Skin of body (tissue), 2 donors: ENCODE results near the gene SLC2A14. TPM values are rescaled to one million over a fixed set of nuclear protein-coding genes. Genes with fewer than 3 reads are reported as not detected.
"Not testable (repeated sequence)": the region's sequence is repeated elsewhere in the genome, so short reads cannot be mapped to it uniquely, and the experiment has no call there.

Experiments
- DNase-seq: peaks from one replicate; lab custom pipeline; 2025; lab: John Stamatoyannopoulos, UW
- total RNA-seq: library from RNA; depleted of rRNA; stranded (reverse); fragments of >200 nt; gene quantifications from one replicate; pipeline ENCODE4 v1.2.3, GENCODE V29; 2014

The SLC2A14 gene
- total RNA-seq, 1 donor from 2014 or later: not detected

DNA sequence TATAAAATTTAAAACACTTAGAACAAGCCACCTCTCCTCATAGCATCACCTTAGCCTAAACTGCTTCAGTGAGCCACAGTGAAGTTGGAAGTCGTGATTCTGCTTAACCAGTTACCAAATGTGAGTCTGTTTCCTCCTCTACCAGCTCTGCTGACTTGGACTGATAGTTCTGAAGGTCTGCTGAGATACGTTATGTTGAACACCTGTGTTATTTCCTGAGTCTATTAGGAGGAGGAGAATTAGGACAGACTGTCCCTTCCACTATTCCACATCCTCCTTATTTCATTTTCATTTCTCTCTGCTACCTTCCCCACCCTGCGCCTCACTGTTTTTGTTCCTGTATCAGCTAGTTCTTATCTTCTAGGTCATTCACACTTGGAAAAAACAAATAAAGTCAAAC, 2.4 kb downstream of the SLC2A14 start:
- no peak for DNase-seq

GRCh38 chr12:7869137-7869536, 3.6 kb downstream of the SLC2A14 start:
- DNase-seq: no peak

DNA sequence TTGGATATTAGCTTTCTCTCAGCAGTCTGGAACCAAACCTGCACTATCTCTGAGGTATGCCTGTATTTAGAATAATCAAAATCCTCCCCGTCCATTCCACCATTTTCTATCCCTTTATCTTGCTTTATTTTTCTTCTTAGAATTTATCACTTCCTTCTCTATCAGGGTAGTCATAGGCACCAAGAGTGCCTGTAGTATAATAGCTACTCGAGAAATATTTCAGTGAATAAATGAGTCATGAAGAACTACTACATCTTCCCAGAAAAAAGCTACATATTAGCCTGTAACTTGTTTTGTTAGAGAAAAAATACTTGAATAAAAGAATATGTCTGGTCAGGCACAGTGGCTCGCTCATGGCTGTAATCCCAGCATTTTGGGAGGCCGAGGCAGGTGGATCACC, 4.3 kb downstream of the SLC2A14 start:
- no peak for DNase-seq

GRCh38 chr12:7864601-7865150, 8.0 kb downstream of the SLC2A14 start:
- DNase-seq: no peak

- not testable (repeated sequence) for DNase-seq
Observed at GRCh38 chr12:7862814-7863348, 9.8 kb downstream of the SLC2A14 start.

DNA sequence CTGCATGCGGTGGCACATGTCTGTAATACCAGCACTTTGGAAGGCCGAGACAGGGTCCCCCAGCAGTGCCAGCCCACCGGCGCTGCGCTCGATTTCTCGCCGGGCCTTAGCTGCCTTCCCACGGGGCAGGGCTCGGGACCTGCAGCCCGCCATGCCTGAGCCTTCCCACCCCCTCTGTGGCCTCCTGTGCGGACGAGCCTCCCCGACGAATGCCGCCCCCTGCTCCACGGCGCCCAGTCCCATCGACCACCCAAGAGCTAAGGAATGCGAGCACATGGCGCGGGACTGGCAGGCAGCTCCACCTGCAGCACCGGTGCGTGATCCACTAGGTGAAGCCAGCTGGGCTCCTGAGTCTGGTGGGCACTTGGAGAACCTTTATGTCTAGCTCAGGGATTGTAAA, 10.4 kb downstream of the SLC2A14 start:
- not testable (repeated sequence) for DNase-seq

DNA sequence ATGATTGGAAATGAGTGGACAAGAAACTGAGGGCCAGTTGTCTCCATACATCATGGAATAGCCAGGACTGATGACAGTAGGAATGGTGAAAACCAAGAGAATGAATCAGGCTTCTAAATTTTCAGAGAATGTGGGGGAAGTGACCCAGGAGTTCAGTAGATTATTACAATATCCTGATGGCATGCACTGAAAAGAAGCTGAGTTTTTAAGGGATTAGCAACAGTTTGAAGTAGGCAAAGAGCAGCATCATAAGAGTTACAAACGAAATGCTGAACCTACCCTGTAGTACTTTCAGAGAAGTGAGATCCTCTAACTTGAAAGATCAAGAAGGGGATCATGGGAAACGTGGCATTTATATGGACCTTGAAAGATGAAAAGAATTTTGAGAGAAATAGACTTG, 13.2 kb downstream of the SLC2A14 start:
- no peak for DNase-seq

GRCh38 chr12:7857971-7858370, 14.7 kb downstream of the SLC2A14 start:
- DNase-seq: no peak

DNA sequence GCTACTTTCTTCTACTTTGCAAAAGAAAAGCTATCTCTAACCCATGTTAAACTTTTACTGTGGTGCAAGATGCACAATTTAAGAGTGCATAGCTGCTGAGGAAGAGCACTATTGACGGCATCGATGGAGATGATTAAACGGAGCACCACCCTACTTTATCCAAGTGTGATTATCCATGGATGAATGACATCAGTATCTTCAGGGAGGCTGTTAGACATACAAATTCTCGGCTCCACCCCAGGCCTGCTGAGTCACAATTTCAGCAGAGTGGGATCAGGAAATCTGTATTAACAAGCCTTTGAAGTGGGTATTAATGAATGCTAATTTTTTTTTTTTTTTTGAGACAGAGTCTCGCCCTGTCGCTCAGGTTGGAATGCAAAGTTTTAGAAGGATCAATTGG, 16.2 kb downstream of the SLC2A14 start:
- no peak for DNase-seq

DNA sequence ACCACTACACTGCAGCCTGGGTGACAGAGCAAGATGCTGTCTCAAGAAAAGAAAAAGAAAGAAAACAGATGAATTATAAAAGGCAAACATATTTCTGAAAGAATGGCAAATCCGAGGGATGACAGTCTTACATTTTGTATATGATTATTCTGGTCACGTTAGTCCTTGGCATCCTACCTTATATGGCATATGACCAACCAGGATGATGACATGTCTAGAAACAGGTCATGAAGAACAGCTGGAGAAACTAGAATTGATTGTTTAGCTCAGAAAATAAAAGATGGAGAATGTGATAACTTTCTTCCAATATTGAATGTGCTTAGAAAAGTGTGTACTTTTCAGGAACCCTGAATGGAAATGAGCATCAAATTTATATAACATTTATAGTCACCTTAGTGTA, 19.2 kb downstream of the SLC2A14 start:
- DNase-seq: no peak

- not testable (repeated sequence) for DNase-seq
Observed at GRCh38 chr12:7851622-7852081, 21.1 kb downstream of the SLC2A14 start.

DNA sequence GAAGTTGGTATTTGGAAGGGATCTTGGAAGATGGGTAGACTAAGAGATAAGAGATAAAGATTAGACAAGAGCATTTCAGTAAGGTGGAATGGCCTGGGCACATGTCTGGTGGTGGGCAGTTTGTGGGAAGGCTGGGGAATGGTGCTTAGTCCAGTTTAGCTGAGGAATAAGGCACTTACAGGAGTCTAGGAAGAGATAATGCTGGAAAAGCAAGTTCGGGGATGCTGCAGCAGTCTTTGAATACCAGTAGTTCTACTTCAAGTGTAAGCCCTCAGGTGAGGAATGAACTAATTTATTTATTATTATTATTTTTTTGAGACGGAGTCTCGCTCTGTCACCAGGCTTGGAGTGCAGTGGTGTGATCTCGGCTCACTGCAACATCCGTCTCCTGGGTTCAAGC, 22.6 kb downstream of the SLC2A14 start:
- DNase-seq: not testable (repeated sequence)

GRCh38 chr12:7848098-7848422, 24.7 kb downstream of the SLC2A14 start:
- DNase-seq: not testable (repeated sequence)

- DNase-seq: not testable (repeated sequence)
Observed at GRCh38 chr12:7847226-7848097, 25.3 kb downstream of the SLC2A14 start.

GRCh38 chr12:7844116-7844515, 28.6 kb downstream of the SLC2A14 start:
- DNase-seq: no peak

DNA sequence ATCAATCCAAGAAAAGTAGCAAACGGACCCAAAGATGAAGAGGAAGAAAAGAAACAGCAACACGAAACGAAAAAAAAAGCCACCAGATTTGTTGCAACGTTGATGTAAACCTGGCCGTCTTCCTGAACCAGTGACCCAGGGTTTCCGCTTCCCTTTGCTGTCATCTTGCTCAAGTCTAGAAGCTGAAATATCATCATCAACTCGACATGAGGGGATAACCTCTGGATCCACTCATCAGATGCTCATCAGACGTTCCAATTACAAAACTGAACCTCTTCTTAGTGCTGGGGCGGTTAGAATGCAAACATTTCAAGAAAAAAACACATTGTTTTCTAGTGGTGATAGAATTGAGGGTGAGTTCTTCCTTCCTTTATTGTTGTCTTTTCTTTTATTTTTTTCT, 29.1 kb downstream of the SLC2A14 start:
- not testable (repeated sequence) for DNase-seq

DNA sequence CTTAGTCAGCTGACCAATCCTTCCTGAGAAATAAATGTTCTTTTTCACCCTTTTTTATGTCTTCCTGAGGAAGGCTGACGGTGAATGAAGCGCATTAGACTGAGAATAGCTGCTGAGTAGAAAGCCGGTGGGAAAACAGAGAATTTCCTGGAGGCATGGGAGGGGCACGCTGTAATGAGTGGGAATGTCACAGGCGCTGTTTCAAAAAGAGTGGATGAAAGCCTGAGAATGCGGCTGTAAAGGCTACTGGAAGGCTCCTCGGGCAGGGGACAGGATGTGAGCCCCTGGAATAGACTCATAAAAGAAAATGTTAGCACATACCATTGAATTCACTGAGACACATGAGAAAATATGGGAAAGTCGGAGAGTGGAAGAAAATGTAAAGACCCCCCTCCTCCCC, 29.6 kb downstream of the SLC2A14 start:
- DNase-seq: not testable (repeated sequence)

DNA sequence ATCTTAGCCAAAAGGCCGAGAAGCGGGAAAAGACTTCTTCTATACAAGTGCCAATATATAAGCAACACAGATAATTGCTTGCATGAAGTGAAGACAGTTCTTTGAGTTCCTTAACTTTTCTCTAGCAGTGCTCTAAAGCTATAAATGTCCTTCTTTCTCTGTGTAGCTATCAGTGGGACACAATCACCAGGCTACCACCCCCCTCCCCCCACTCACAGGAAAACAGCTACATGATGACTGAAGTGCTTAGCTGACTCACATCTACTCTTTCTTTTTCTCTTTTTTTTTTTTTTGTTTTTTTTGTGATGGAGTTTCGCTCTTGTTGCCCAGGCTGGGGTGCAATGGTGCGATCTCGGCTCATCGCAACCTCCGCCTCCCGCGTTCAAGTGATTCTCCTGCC, 30.3 kb downstream of the SLC2A14 start:
- DNase-seq: not testable (repeated sequence)

- DNase-seq: not testable (repeated sequence)
Observed at GRCh38 chr12:7839848-7840247, 32.9 kb downstream of the SLC2A14 start.

DNA sequence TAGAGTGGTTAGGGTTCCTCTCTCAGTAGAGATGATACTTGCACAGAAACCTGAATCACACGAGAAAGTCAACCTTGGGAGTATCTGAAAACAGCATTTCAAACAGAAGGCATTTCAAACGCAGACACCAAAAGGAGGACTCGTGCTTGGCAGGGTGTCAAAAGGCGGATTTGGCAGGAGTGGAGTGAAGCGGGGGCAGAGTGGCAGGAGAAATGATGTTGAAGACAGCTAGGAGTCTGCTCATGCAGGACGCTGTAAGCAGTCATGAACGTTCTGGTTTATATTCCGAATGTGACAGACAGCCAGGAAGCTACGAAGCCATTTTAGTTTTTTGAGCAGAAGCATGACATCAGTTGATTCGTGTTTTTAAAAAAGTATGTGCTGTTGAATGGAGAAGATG, 33.5 kb downstream of the SLC2A14 start:
- not testable (repeated sequence) for DNase-seq

- DNase-seq: no peak
Observed at GRCh38 chr12:7837366-7837765, 35.3 kb downstream of the SLC2A14 start.

GRCh38 chr12:7835766-7836165, 36.9 kb downstream of the SLC2A14 start:
- DNase-seq: no peak

GRCh38 chr12:7835116-7835515, 37.6 kb downstream of the SLC2A14 start:
- no peak for DNase-seq
